Type B pancreatic cell (in vitro differentiated cells): ENCODE measurements around the gene NLGN1. TPM values are rescaled to one million over a fixed set of nuclear protein-coding genes. Genes with fewer than 3 reads are reported as not detected.

Experiments
- DNase-seq: peaks from one replicate; pipeline ENCODE4 v3.0.0; 2021; ENCODE audit warnings: mixed read lengths; ENCODE audit not compliant: unreplicated experiment; ENCODE audit errors: extremely low spot score
- H3K27ac Mint-ChIP-seq: 2 replicates; pipeline ENCODE4 v1.8.0; 2021; ENCODE audit warnings: mild to moderate bottlenecking, mixed read lengths
- H3K27me3 Mint-ChIP-seq: 2 replicates; pipeline ENCODE4 v1.8.0; 2021; ENCODE audit warnings: mixed read lengths
- H3K36me3 Mint-ChIP-seq: 2 replicates; pipeline ENCODE4 v1.8.0; 2021; ENCODE audit warnings: mixed read lengths
- H3K4me1 Mint-ChIP-seq: one replicate; pipeline ENCODE4 v1.8.0; 2021; ENCODE audit warnings: mixed read lengths; ENCODE audit not compliant: unreplicated experiment
- H3K4me3 Mint-ChIP-seq: 2 replicates; pipeline ENCODE4 v1.8.0; 2021; ENCODE audit warnings: mild to moderate bottlenecking, mixed read lengths
- H3K9me3 Mint-ChIP-seq: 2 replicates; pipeline ENCODE4 v1.8.0; 2021; ENCODE audit warnings: mixed read lengths
- CTCF ChIP-seq: fragments of 200-600 bp; sonication (generic); conservative IDR thresholded peaks from 2 replicates; pipeline ENCODE4 v1.5.0; 2021; ENCODE audit warnings: antibody characterized with exemption, mild to moderate bottlenecking
- total RNA-seq: library from RNA; stranded (reverse); gene quantifications from 2 replicates; pipeline ENCODE4 v1.2.1, GENCODE V29; 2021; ENCODE audit warnings: low replicate concordance

The NLGN1 gene
- total RNA-seq, 1 donor from 2014 or later = 12.6 TPM

DNA sequence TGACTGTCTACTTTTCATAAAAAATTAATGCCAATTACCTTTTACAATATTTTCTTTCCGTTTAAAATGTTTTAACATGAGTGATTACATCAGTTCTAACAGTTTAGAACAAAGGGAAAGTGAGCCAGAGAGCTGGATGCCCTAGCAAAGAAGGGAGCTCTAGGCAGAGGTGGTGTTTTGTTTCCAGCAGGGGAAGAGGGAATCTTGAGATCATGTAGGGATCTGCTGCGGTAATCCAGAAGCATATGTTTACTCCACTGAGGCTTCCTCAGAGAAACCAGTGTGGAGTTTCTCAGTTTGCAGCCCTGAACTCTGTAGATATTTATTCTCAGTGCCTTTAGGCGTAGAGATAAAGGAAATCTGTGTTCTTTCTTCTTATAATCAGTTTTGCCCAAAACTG is 399.3 kb downstream of the NLGN1 start:
- DNase-seq = no peak
- Mint-ChIP-seq H3K27me3 (peaks cover 3% of the 10 kb centered on the region), H3K27ac (no peak overlapping the region), H3K4me3 (no peak overlapping the region), H3K9me3 (no peaks in the 10 kb centered on the region), H3K36me3 (no peaks in the 10 kb centered on the region), H3K4me1 (peaks cover 23% of the 10 kb centered on the region)
- TF ChIP-seq CTCF = no peak

DNA sequence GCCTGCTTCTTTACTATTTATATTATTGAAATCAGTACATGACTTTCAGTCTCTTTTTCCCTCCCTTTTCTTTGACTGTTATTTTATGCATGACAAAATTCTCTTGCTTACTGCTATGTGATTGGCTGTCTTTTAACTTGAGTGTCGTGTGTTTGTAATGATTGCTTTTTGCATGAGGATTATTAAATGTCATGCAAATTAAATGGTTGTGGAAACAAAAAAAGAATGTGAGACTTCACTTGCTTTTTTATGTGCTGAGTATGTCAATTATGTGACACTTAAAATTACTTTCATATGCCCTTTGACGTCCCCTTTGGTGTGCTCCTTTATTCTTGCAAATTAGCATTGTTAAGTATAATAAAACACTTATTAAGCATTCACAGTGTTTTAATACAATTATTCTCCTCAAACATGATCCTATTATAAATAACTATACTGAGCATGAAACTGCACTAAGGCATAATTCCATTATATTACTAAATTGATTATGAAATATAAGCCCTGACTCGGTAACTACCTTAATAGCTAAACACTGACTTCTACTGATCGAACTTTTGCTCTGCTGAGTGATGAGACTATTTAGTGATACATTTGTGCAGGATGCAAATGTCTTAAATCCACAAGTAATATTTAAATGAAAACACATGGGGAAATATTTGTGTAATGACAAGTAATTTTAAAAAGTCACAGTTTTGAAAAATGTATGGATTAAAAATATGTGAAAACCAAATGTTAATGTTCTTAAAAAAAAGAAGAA is 401.7 kb downstream of the NLGN1 start:
- DNase-seq = no peak
- Mint-ChIP-seq H3K36me3 (no peaks in the 10 kb centered on the region), H3K27me3 (no peaks in the 10 kb centered on the region), H3K4me3 (no peak overlapping the region), H3K9me3 (no peaks in the 10 kb centered on the region), H3K4me1 (peaks cover 23% of the 10 kb centered on the region), H3K27ac (no peak overlapping the region)
- TF ChIP-seq CTCF = no peak

GRCh38 chr3:173800154-173800553 is 402.6 kb downstream of the NLGN1 start:
- H3K27me3 Mint-ChIP-seq = no peaks in the 10 kb centered on the region
- no peak overlapping the region for H3K4me3 Mint-ChIP-seq
- no peak for DNase-seq
- TF ChIP-seq CTCF = no peak
- no peaks in the 10 kb centered on the region for H3K36me3 Mint-ChIP-seq
- no peaks in the 10 kb centered on the region for H3K9me3 Mint-ChIP-seq
- H3K4me1 Mint-ChIP-seq = peaks cover 23% of the 10 kb centered on the region
- no peak overlapping the region for H3K27ac Mint-ChIP-seq

DNA sequence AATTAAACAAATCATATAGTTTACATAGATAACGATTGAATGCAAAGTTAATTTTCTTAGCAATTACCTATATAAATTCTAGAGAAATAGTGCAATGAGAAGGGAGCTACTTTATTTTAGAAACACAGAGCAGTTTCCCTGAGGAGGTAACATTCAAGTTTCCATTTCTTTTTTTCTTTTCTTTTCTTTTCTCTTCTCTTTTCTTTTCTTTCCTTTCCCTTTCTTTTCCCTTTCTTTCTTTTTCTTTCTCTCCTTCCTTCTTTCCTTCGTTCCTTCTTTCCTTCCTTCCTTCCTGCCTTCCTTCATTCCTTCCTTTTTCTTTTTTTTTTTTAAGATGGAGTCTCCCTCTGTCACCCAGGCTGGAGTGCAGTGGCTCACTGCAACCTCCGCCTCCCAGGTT is 417.3 kb downstream of the NLGN1 start:
- Mint-ChIP-seq H3K36me3 (no peaks in the 10 kb centered on the region), H3K27me3 (no peaks in the 10 kb centered on the region), H3K4me1 (no peaks in the 10 kb centered on the region), H3K4me3 (no peak overlapping the region), H3K9me3 (no peaks in the 10 kb centered on the region), H3K27ac (no peak overlapping the region)
- DNase-seq = no peak
- TF ChIP-seq CTCF = no peak

DNA sequence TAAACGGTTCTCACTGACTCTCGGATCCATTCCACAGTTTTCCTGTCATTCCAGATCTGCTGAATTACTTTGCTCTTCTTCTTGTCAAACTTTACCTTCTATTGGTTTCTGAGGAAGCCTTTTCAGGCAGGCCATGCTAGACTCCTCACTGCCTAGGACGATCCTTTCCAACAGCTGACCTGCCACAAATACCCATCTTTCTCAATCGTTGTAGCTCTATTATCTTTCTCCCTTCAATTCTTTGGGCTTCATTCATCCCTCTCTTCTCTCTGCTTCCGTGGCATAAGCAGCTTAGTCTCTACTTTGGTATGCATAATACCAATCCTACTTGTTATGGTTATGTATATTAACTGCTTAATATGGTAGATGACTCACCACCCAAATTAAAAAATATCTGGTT is 421.8 kb downstream of the NLGN1 start:
- Mint-ChIP-seq H3K36me3 (no peaks in the 10 kb centered on the region), H3K9me3 (no peaks in the 10 kb centered on the region), H3K4me1 (no peaks in the 10 kb centered on the region), H3K27me3 (no peaks in the 10 kb centered on the region), H3K4me3 (no peak overlapping the region), H3K27ac (no peak overlapping the region)
- DNase-seq = no peak
- no peak for TF ChIP-seq CTCF
